CD4-positive, alpha-beta memory T cell (primary cell): Measurements from ENCODE around the gene TMEM154. TPM values are rescaled to one million over a fixed set of nuclear protein-coding genes. Genes with fewer than 3 reads are reported as not detected.

Source experiments
- CTCF ChIA-PET: fragments of 350-600 bp; sonication (Branson Sonifier 250); formaldehyde crosslinking; loops from one replicate; lab custom pipeline; 2021; ENCODE audit warnings: inconsistent platforms; ENCODE audit not compliant: partially characterized antibody; lab: Charles Lee
- POLR2A ChIA-PET: fragments of 350-600 bp; sonication (Branson Sonifier 250); formaldehyde crosslinking; loops from one replicate; lab custom pipeline; 2021; ENCODE audit not compliant: partially characterized antibody; lab: Charles Lee
- DNase-seq, 5 donors: peaks; one replicate each; pipeline versions ENCODE4 v3.0.0 to v3.0.0-alpha.2; 2020 to 2022; ENCODE audit warnings: mixed read lengths in 1 of 5
- H3K27ac ChIP-seq: one replicate; pipeline ENCODE4 v1.7.0; 2013; ENCODE audit warnings: low read depth, low read length
- H3K27me3 ChIP-seq: 2 replicates; pipeline ENCODE4 v1.7.0; 2013; ENCODE audit warnings: mild to moderate bottlenecking, low read length, moderate library complexity; ENCODE audit not compliant: insufficient read depth
- H3K36me3 ChIP-seq: 2 replicates; pipeline ENCODE4 v1.7.0; 2013; ENCODE audit warnings: mild to moderate bottlenecking, low read length, moderate library complexity; ENCODE audit not compliant: insufficient read depth
- H3K4me1 ChIP-seq: 2 replicates; pipeline ENCODE4 v1.7.0; 2013; ENCODE audit warnings: mild to moderate bottlenecking, low read length, moderate library complexity; ENCODE audit not compliant: insufficient read depth
- H3K4me3 ChIP-seq, 2 donors: one replicate each; pipeline ENCODE4 v1.7.0; 2013; ENCODE audit warnings: low read length in 2 of 2, mild to moderate bottlenecking in 1 of 2
- H3K9me3 ChIP-seq, 2 donors: one replicate each; pipeline ENCODE4 v1.7.0; 2013; ENCODE audit warnings: low read length in 2 of 2, control low read depth in 1 of 2; ENCODE audit not compliant: control insufficient read depth in 1 of 2
- H3K27ac Mint-ChIP-seq, 7 donors: one replicate each; pipeline ENCODE4 v1.8.0; 2020 to 2021; ENCODE audit warnings: mixed read lengths in 7 of 7, mild to moderate bottlenecking in 6 of 7, inconsistent platforms in 3 of 7, moderate library complexity in 3 of 7
- H3K27me3 Mint-ChIP-seq, 2 donors: one replicate each; pipeline ENCODE4 v1.8.0; 2020 to 2021; ENCODE audit warnings: mixed read lengths in 2 of 2
- H3K36me3 Mint-ChIP-seq, 2 donors: one replicate each; pipeline ENCODE4 v1.8.0; 2020 to 2021; ENCODE audit warnings: mixed read lengths in 2 of 2, inconsistent platforms in 1 of 2, mild to moderate bottlenecking in 1 of 2
- H3K4me1 Mint-ChIP-seq, 4 donors: one replicate each; pipeline ENCODE4 v1.8.0; 2020 to 2021; ENCODE audit warnings: mixed read lengths in 4 of 4, mild to moderate bottlenecking in 1 of 4
- H3K4me3 Mint-ChIP-seq, 8 donors: one replicate each; pipeline ENCODE4 v1.8.0; 2020 to 2021; ENCODE audit warnings: mixed read lengths in 8 of 8, mild to moderate bottlenecking in 7 of 8, moderate library complexity in 6 of 8, inconsistent platforms in 3 of 8
- H3K9me3 Mint-ChIP-seq, 8 donors: one replicate each; pipeline ENCODE4 v1.8.0; 2020 to 2021; ENCODE audit warnings: mixed read lengths in 8 of 8, mild to moderate bottlenecking in 5 of 8, inconsistent platforms in 3 of 8, moderate library complexity in 1 of 8
- intact Hi-C: fragments of 100-400 bp; cut with micrococcal nuclease; formaldehyde crosslinking; loops from one replicate; pipeline ENCODE4 v1.15.1; 2023
- polyA plus RNA-seq, 2 donors: library from polyadenylated mRNA; unstranded; fragments of 300-500 nt; fragmentation: Illumina TruSeq; gene quantifications; one replicate each; pipeline ENCODE4 v1.2.3, GENCODE V29; 2021
- total RNA-seq, 2 experiments: library from RNA; stranded (reverse); gene quantifications; one replicate each; pipeline ENCODE4 v1.2.3, GENCODE V29; 2021

The TMEM154 gene
- total and polyA plus RNA-seq, 4 experiments from 2014 or later = 35.2 to 46.7 (median 40.3) TPM

- no peaks in the 10 kb centered on the region for H3K36me3 ChIP-seq
- POLR2A ChIA-PET = interaction anchor here (3.1 kb wide), 1 partner anchor 53 kb away, joined by 24 read pairs; the partner anchor contains the start of gene FBXW7
- H3K27ac Mint-ChIP-seq = no peak overlapping the region
Observed at GRCh38 chr4:152588869-152589268, 90.9 kb downstream of the TMEM154 start.

GRCh38 chr4:152587127-152587526 is 92.7 kb downstream of the TMEM154 start:
- peaks cover 0 to 11% (median 2%) of the 10 kb centered on the region in 8 donors for H3K9me3 Mint-ChIP-seq
- H3K36me3 Mint-ChIP-seq = peaks cover 0 to 1% of the 10 kb centered on the region in 2 donors
- H3K27me3 Mint-ChIP-seq = peaks cover 0 to 1% of the 10 kb centered on the region in 2 donors
- peaks cover 23% of the 10 kb centered on the region for H3K4me1 ChIP-seq
- ChIA-PET POLR2A (interaction anchor here (4.1 kb wide), 1 partner anchor 52 kb away, joined by 63 read pairs; the partner anchor contains the start of gene FBXW7), CTCF (no interaction called here)
- no peaks in the 10 kb centered on the region for H3K9me3 ChIP-seq
- DNase-seq = no peak
- H3K36me3 ChIP-seq = no peaks in the 10 kb centered on the region
- no peak overlapping the region for H3K4me3 Mint-ChIP-seq
- H3K4me3 ChIP-seq = no peak overlapping the region
- intact Hi-C loops = no loop called here
- H3K27ac Mint-ChIP-seq = peak overlapping the region in 1 of 7 donors; percentile 62
- no peak overlapping the region for H3K27ac ChIP-seq
- no peaks in the 10 kb centered on the region for H3K27me3 ChIP-seq
- peaks cover 14 to 35% (median 21%) of the 10 kb centered on the region in 4 donors for H3K4me1 Mint-ChIP-seq

More at GRCh38 chr4:152588869-152589268, 90.9 kb downstream of the TMEM154 start:
- H3K27me3 ChIP-seq = no peaks in the 10 kb centered on the region
- peaks cover 23% of the 10 kb centered on the region for H3K4me1 ChIP-seq
- intact Hi-C loops = no loop called here
- no peak overlapping the region for H3K4me3 ChIP-seq
- peaks cover 0 to 7% (median 2%) of the 10 kb centered on the region in 8 donors for H3K9me3 Mint-ChIP-seq
- H3K27me3 Mint-ChIP-seq = peaks cover 0 to 1% of the 10 kb centered on the region in 2 donors
- H3K9me3 ChIP-seq = no peaks in the 10 kb centered on the region
- H3K4me3 Mint-ChIP-seq = no peak overlapping the region
- H3K36me3 Mint-ChIP-seq = peaks cover 0 to 1% of the 10 kb centered on the region in 2 donors
- H3K4me1 Mint-ChIP-seq = peaks cover 14 to 35% (median 21%) of the 10 kb centered on the region in 4 donors
- DNase-seq = no peak
- H3K27ac ChIP-seq = no peak overlapping the region
- CTCF ChIA-PET = interaction anchor here (1.0 kb wide), 1 partner anchor 88 kb away, joined by 3 read pairs; no protein-coding TSS in a partner anchor

- peak overlapping the region in 5 of 7 donors; percentile 23 to 80 (median 62) for H3K27ac Mint-ChIP-seq
- H3K4me3 ChIP-seq = no peak overlapping the region
Observed at GRCh38 chr4:152586668-152587067, 93.1 kb downstream of the TMEM154 start.

GRCh38 chr4:152585023-152585441 is 94.8 kb downstream of the TMEM154 start:
- H3K9me3 Mint-ChIP-seq = peaks cover 0 to 11% (median 2%) of the 10 kb centered on the region in 8 donors
- H3K4me1 ChIP-seq = peaks cover 26% of the 10 kb centered on the region
- H3K27me3 ChIP-seq = no peaks in the 10 kb centered on the region
- peaks cover 0 to 1% of the 10 kb centered on the region in 2 donors for H3K27me3 Mint-ChIP-seq
- H3K27ac Mint-ChIP-seq = peak overlapping the region; percentile 80 to 98 (median 92)
- CTCF ChIA-PET = interaction anchor here (0.5 to 2.1 kb wide), 7 partner anchors 12 to 84 kb away, joined by 3 to 12 read pairs (median 4); partner anchors contain the start of gene FBXW7
- H3K36me3 ChIP-seq = no peaks in the 10 kb centered on the region
- H3K4me3 Mint-ChIP-seq = peak overlapping the region; percentile 58 to 86 (median 77)
- POLR2A ChIA-PET = interaction anchor here (0.7 to 4.1 kb wide), 11 partner anchors 10 to 84 kb away, joined by 3 to 63 read pairs (median 4); partner anchors contain the start of gene FBXW7
- H3K27ac ChIP-seq = peak overlapping the region; percentile 41
- H3K4me1 Mint-ChIP-seq = peaks cover 16 to 31% (median 17%) of the 10 kb centered on the region in 4 donors
- H3K9me3 ChIP-seq = no peaks in the 10 kb centered on the region
- H3K4me3 ChIP-seq = no peak overlapping the region
- intact Hi-C loops = loop anchor here (1.0 kb wide), 1 partner anchor 49 kb away; the partner anchor contains the start of gene FBXW7
- DNase-seq = peak in 4 of 5 donors; percentile 29 to 44 (median 36)
- peaks cover 0 to 1% of the 10 kb centered on the region in 2 donors for H3K36me3 Mint-ChIP-seq

More at GRCh38 chr4:152586668-152587067, 93.1 kb downstream of the TMEM154 start:
- H3K27me3 ChIP-seq = no peaks in the 10 kb centered on the region
- POLR2A ChIA-PET = interaction anchor here (4.1 kb wide), 1 partner anchor 51 kb away, joined by 63 read pairs; the partner anchor contains the start of gene FBXW7
- H3K36me3 ChIP-seq = no peaks in the 10 kb centered on the region
- CTCF ChIA-PET = no interaction called here
- H3K4me1 ChIP-seq = peaks cover 23% of the 10 kb centered on the region
- no peaks in the 10 kb centered on the region for H3K9me3 ChIP-seq
- intact Hi-C loops = no loop called here
- peaks cover 0 to 1% of the 10 kb centered on the region in 2 donors for H3K36me3 Mint-ChIP-seq
- H3K9me3 Mint-ChIP-seq = peaks cover 0 to 11% (median 2%) of the 10 kb centered on the region in 8 donors
- peaks cover 14 to 34% (median 21%) of the 10 kb centered on the region in 4 donors for H3K4me1 Mint-ChIP-seq
- no peak overlapping the region for H3K27ac ChIP-seq
- no peak for DNase-seq
- H3K4me3 Mint-ChIP-seq = no peak overlapping the region
- peaks cover 0 to 1% of the 10 kb centered on the region in 2 donors for H3K27me3 Mint-ChIP-seq

- intact Hi-C loops = no loop called here
- ChIA-PET CTCF (no interaction called here), POLR2A (interaction anchor here (0.7 to 2.6 kb wide), 3 partner anchors 27 to 1402 kb away, joined by 3 to 8 read pairs (median 4); no protein-coding TSS in a partner anchor)
- Mint-ChIP-seq H3K4me1 (peaks cover 15 to 27% (median 16%) of the 10 kb centered on the region in 4 donors), H3K36me3 (no peaks in the 10 kb centered on the region), H3K9me3 (peaks cover 0 to 6% (median 0%) of the 10 kb centered on the region in 8 donors), H3K27ac (peak overlapping the region in 2 of 7 donors; percentile 41 to 58), H3K4me3 (no peak overlapping the region), H3K27me3 (no peaks in the 10 kb centered on the region)
- Histone ChIP-seq H3K4me1 (peaks cover 23% of the 10 kb centered on the region), H3K4me3 (no peak overlapping the region), H3K27me3 (no peaks in the 10 kb centered on the region), H3K9me3 (no peaks in the 10 kb centered on the region), H3K36me3 (no peaks in the 10 kb centered on the region), H3K27ac (no peak overlapping the region)
- no peak for DNase-seq
Observed at GRCh38 chr4:152581536-152582160, 98.1 kb downstream of the TMEM154 start.

GRCh38 chr4:152579916-152580315 is 99.9 kb downstream of the TMEM154 start:
- Histone ChIP-seq H3K4me1 (peaks cover 8% of the 10 kb centered on the region), H3K36me3 (no peaks in the 10 kb centered on the region), H3K27ac (no peak overlapping the region), H3K27me3 (no peaks in the 10 kb centered on the region), H3K9me3 (no peaks in the 10 kb centered on the region), H3K4me3 (no peak overlapping the region)
- Mint-ChIP-seq H3K27me3 (no peaks in the 10 kb centered on the region), H3K4me3 (no peak overlapping the region), H3K27ac (no peak overlapping the region), H3K9me3 (peaks cover 0 to 4% (median 0%) of the 10 kb centered on the region in 8 donors), H3K36me3 (no peaks in the 10 kb centered on the region), H3K4me1 (peaks cover 2 to 10% (median 4%) of the 10 kb centered on the region in 4 donors)
- no peak for DNase-seq
- CTCF ChIA-PET = interaction anchor here (0.9 to 1.1 kb wide), 2 partner anchors 27 to 79 kb away, joined by 3 to 4 read pairs; no protein-coding TSS in a partner anchor
- intact Hi-C loops = no loop called here
- POLR2A ChIA-PET = interaction anchor here (1.0 to 2.8 kb wide), 5 partner anchors 10 to 44 kb away, joined by 3 to 10 read pairs (median 4); partner anchors contain the start of gene FBXW7
